PC-3 (cell line): ENCODE data around the gene SMIM1.

Experiments used
- CTCF ChIP-seq: fragments of 300-600 bp; sonication (generic); conservative IDR thresholded peaks from 2 replicates; pipeline ENCODE4 v1.5.1; 2017; ENCODE audit warnings: antibody characterized with exemption, low read depth, mild to moderate bottlenecking, low read length
- EZH2 ChIP-seq: fragments of 300-600 bp; sonication (generic); IDR thresholded peaks from one replicate; pipeline ENCODE4 v1.6.1; 2017; ENCODE audit warnings: antibody characterized with exemption, mild to moderate bottlenecking, low read length; ENCODE audit not compliant: unreplicated experiment
- EZH2phosphoT487 ChIP-seq: fragments of 300-600 bp; sonication (generic); IDR thresholded peaks from 2 replicates; pipeline ENCODE4 v1.6.1; 2018; ENCODE audit warnings: mild to moderate bottlenecking, antibody characterized with exemption, low read length, borderline replicate concordance

GRCh38 chr1:3729594-3730542 lies 42.7 kb upstream of the SMIM1 start:
- TF ChIP-seq CTCF (no peak), EZH2 (no peak), EZH2phosphoT487 (no peak)
